Trophoblast cell (in vitro differentiated cells and primary cell): ENCODE measurements around the gene CACNA1B.

Source experiments
- DNase-seq, 2 donors: peaks; one replicate each; pipeline ENCODE4 v3.0.0-alpha.2; 2016
- H2AFZ ChIP-seq: 2 replicates; pipeline ENCODE4 v1.6.1; 2013; ENCODE audit warnings: low read length, moderate library complexity, mild to moderate bottlenecking; ENCODE audit not compliant: insufficient read depth, poor library complexity
- H2AK5ac ChIP-seq: 2 replicates; pipeline ENCODE4 v1.6.1; 2013; ENCODE audit warnings: mild to moderate bottlenecking, low read length
- H2BK120ac ChIP-seq: 2 replicates; pipeline ENCODE4 v1.6.1; 2013; ENCODE audit warnings: low read length, mild to moderate bottlenecking, moderate library complexity; ENCODE audit not compliant: insufficient read depth, poor library complexity
- H2BK12ac ChIP-seq: 2 replicates; pipeline ENCODE4 v1.6.1; 2013; ENCODE audit warnings: mild to moderate bottlenecking, low read length, moderate library complexity
- H2BK5ac ChIP-seq: 2 replicates; pipeline ENCODE4 v1.6.1; 2013; ENCODE audit warnings: low read length, low read depth, moderate library complexity, mild to moderate bottlenecking; ENCODE audit not compliant: poor library complexity
- H3K14ac ChIP-seq: 2 replicates; pipeline ENCODE4 v1.6.1; 2013; ENCODE audit warnings: mild to moderate bottlenecking, low read length
- H3K18ac ChIP-seq: 2 replicates; pipeline ENCODE4 v1.6.1; 2013; ENCODE audit warnings: mild to moderate bottlenecking, low read length
- H3K23ac ChIP-seq: 2 replicates; pipeline ENCODE4 v1.6.1; 2013; ENCODE audit warnings: low read length
- H3K27ac ChIP-seq: 2 replicates; pipeline ENCODE4 v1.5.1; 2013; ENCODE audit warnings: low read depth, mild to moderate bottlenecking, inconsistent platforms, low read length, moderate library complexity
- H3K27me3 ChIP-seq: 2 replicates; pipeline ENCODE4 v1.6.1; 2013; ENCODE audit warnings: inconsistent platforms, mild to moderate bottlenecking, low read length, moderate library complexity; ENCODE audit not compliant: insufficient read depth
- H3K36me3 ChIP-seq, 2 experiments: 1 replicate in 1 of 2; 2 replicates in 1 of 2; pipeline ENCODE4 v1.6.1; 2013; ENCODE audit warnings: low read length in 2 of 2, mild to moderate bottlenecking in 2 of 2, moderate library complexity in 1 of 2; ENCODE audit not compliant: insufficient read depth in 2 of 2, control insufficient read depth in 1 of 2
- H3K4ac ChIP-seq: 2 replicates; pipeline ENCODE4 v1.6.1; 2013; ENCODE audit warnings: low read depth, mild to moderate bottlenecking, low read length, moderate library complexity
- H3K4me1 ChIP-seq, 2 experiments: 1 replicate in 1 of 2; 2 replicates in 1 of 2; pipeline ENCODE4 v1.6.1; 2013; ENCODE audit warnings: low read length in 2 of 2, mild to moderate bottlenecking in 2 of 2, moderate library complexity in 1 of 2; ENCODE audit not compliant: insufficient read depth in 2 of 2, control insufficient read depth in 1 of 2
- H3K4me2 ChIP-seq: 2 replicates; pipeline ENCODE4 v1.6.1; 2013; ENCODE audit warnings: inconsistent platforms, mild to moderate bottlenecking, low read length, moderate library complexity
- H3K4me3 ChIP-seq: 2 replicates; pipeline ENCODE4 v1.5.1; 2013; ENCODE audit warnings: mild to moderate bottlenecking, low read depth, low read length, inconsistent platforms
- H3K79me1 ChIP-seq: one replicate; pipeline ENCODE4 v1.6.1; 2013; ENCODE audit warnings: low read length
- H3K79me2 ChIP-seq: 2 replicates; pipeline ENCODE4 v1.6.1; 2013; ENCODE audit warnings: low read length, mild to moderate bottlenecking; ENCODE audit not compliant: control insufficient read depth, insufficient read depth, poor library complexity
- H3K9ac ChIP-seq: 2 replicates; pipeline ENCODE4 v1.6.1; 2013; ENCODE audit warnings: mild to moderate bottlenecking, low read length
- H3K9me3 ChIP-seq: 2 replicates; pipeline ENCODE4 v1.6.1; 2013; ENCODE audit warnings: low read depth, mild to moderate bottlenecking, control low read depth, inconsistent platforms, low read length; ENCODE audit not compliant: insufficient read depth
- H4K12ac ChIP-seq: 2 replicates; pipeline ENCODE4 v1.6.1; 2013; ENCODE audit warnings: low read depth, mild to moderate bottlenecking, low read length, moderate library complexity
- H4K8ac ChIP-seq: 2 replicates; pipeline ENCODE4 v1.6.1; 2013; ENCODE audit warnings: low read depth, mild to moderate bottlenecking, low read length, moderate library complexity
- H4K91ac ChIP-seq: one replicate; pipeline ENCODE4 v1.6.1; 2013; ENCODE audit warnings: low read depth, mild to moderate bottlenecking, low read length, moderate library complexity
- WGBS: extraction: QIAGEN DNeasy Blood & Tissue Kit; methylation state at CpG from one replicate; pipeline ENCODE4 v1.1.7; 2013; ENCODE audit warnings: missing lambda C conversion rate; ENCODE audit not compliant: insufficient read length, insufficient coverage; ENCODE audit errors: extremely low coverage; 5-methylcytosine and 5-hydroxymethylcytosine counted together

CACNA1B gene

DNA sequence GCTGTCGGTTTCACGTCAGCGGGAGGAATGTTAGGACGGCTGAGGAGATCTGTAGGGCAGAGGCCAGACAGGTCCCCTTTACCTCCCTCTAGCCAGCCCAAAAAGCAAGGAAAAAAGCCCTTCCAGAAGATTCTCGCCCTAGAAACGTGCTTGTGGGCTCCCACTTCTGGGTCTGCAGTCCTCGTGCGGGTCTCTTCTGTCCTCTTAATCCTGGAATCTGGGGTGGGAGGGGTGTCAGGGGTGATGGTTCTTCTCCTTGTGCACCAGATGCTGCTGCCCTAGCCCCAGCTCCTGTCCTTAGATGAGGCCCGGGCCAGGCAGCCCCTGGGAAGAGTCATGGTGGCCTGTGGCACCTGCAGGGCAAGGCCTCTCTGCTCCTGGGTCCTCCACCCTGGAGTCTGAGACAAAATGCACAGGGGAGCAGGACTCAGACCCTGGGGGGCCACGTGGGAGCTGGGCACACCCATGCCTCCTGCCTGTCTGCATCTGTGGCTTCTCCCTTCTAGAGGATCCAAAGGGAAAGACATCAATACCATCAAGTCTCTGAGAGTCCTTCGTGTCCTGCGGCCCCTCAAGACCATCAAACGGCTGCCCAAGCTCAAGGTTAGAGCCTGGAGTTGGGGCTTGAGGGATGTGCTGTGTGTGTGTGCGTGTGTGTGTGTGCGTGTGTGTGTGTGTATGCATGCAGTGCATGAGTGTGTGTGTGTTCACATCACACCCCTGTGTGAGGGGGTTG lies 174.2 kb downstream of the CACNA1B start:
- H3K18ac ChIP-seq = no peak overlapping the region
- no peak overlapping the region for H2AK5ac ChIP-seq
- no peak overlapping the region for H4K8ac ChIP-seq
- no peak overlapping the region for H2BK12ac ChIP-seq
- no peak overlapping the region for H3K14ac ChIP-seq
- DNase-seq = no peak
- H2BK120ac ChIP-seq = no peak overlapping the region
- no peak overlapping the region for H3K23ac ChIP-seq
- H3K4me2 ChIP-seq = no peak overlapping the region
- no peak overlapping the region for H3K4ac ChIP-seq
- no peak overlapping the region for H4K91ac ChIP-seq
- WGBS = no CpG with 5 or more reads among the region's 15 CpGs
- H2AFZ ChIP-seq = no peak overlapping the region
- H3K27me3 ChIP-seq = no peaks in the 10 kb centered on the region
- H3K27ac ChIP-seq = no peak overlapping the region
- H3K4me1 ChIP-seq = peaks cover 0 to 3% of the 10 kb centered on the region in 2 experiments
- no peak overlapping the region for H2BK5ac ChIP-seq
- H3K4me3 ChIP-seq = no peak overlapping the region
- no peaks in the 10 kb centered on the region for H3K79me1 ChIP-seq
- H3K79me2 ChIP-seq = no peaks in the 10 kb centered on the region
- H3K9ac ChIP-seq = no peak overlapping the region
- H3K36me3 ChIP-seq = no peaks in the 10 kb centered on the region
- peaks cover 42% of the 10 kb centered on the region for H3K9me3 ChIP-seq
- H4K12ac ChIP-seq = no peak overlapping the region

GRCh38 chr9:138052322-138052615 lies 174.7 kb downstream of the CACNA1B start:
- no peaks in the 10 kb centered on the region for H3K79me2 ChIP-seq
- no peak overlapping the region for H3K18ac ChIP-seq
- H3K9me3 ChIP-seq = peaks cover 38% of the 10 kb centered on the region

GRCh38 chr9:138052635-138053320 lies 175.2 kb downstream of the CACNA1B start:
- H2BK120ac ChIP-seq = no peak overlapping the region
- H3K36me3 ChIP-seq = no peaks in the 10 kb centered on the region
- WGBS = no CpG with 5 or more reads among the region's 12 CpGs
- no peaks in the 10 kb centered on the region for H3K27me3 ChIP-seq
- no peak overlapping the region for H2AFZ ChIP-seq
- no peak for DNase-seq
- no peak overlapping the region for H3K4me2 ChIP-seq
- H3K79me1 ChIP-seq = no peaks in the 10 kb centered on the region
- H3K9me3 ChIP-seq = peaks cover 37% of the 10 kb centered on the region
- H3K4me3 ChIP-seq = peak overlapping the region; percentile 59
- H4K91ac ChIP-seq = no peak overlapping the region
- no peak overlapping the region for H4K8ac ChIP-seq
- H3K4ac ChIP-seq = no peak overlapping the region
- H3K23ac ChIP-seq = no peak overlapping the region
- H3K4me1 ChIP-seq = peaks cover 0 to 3% of the 10 kb centered on the region in 2 experiments
- H3K27ac ChIP-seq = no peak overlapping the region
- H3K14ac ChIP-seq = no peak overlapping the region
- H4K12ac ChIP-seq = no peak overlapping the region
- no peak overlapping the region for H3K18ac ChIP-seq
- no peak overlapping the region for H2BK5ac ChIP-seq
- no peak overlapping the region for H2BK12ac ChIP-seq
- no peaks in the 10 kb centered on the region for H3K79me2 ChIP-seq
- H3K9ac ChIP-seq = no peak overlapping the region
- H2AK5ac ChIP-seq = no peak overlapping the region

More at GRCh38 chr9:138052322-138052615, 174.7 kb downstream of the CACNA1B start:
- Histone ChIP-seq H4K8ac (no peak overlapping the region), H2BK5ac (no peak overlapping the region), H3K36me3 (no peaks in the 10 kb centered on the region), H4K91ac (no peak overlapping the region), H2AK5ac (no peak overlapping the region), H2AFZ (no peak overlapping the region), H3K4me1 (peaks cover 0 to 3% of the 10 kb centered on the region in 2 experiments), H4K12ac (no peak overlapping the region), H3K27ac (no peak overlapping the region), H3K23ac (no peak overlapping the region), H3K9ac (no peak overlapping the region), H2BK120ac (no peak overlapping the region), H3K4me2 (no peak overlapping the region), H3K4me3 (no peak overlapping the region), H2BK12ac (no peak overlapping the region), H3K14ac (no peak overlapping the region), H3K79me1 (no peaks in the 10 kb centered on the region), H3K4ac (no peak overlapping the region), H3K27me3 (no peaks in the 10 kb centered on the region)
- WGBS = no CpG with 5 or more reads among the region's 4 CpGs
- no peak for DNase-seq

DNA sequence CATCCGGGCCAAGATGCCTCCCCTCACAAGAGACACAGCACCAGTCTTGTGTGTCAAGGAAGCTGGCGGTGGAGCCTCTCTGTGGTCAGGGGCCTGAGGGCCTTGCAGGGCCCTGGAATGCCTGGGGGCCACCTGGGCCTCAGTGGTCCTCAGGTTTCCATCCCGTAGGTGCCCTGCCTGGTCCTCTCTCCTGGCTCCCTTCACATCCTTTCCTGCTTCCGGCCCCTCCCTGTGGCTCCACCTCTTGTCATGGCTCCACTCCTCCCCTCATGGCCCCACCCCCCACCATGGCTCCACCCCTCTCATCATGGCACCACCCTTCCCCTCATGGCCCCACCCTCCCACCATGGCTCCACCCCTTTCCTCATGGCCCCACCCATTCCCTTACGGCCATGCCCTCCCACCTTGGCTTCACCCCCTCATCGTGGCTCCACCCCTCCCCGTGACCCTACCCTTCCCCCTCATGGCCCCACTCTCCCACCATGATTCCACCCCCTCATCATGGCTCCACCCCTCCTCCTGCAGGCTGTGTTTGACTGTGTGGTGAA lies 175.8 kb downstream of the CACNA1B start:
- WGBS = no CpG with 5 or more reads among the region's 7 CpGs
- Histone ChIP-seq H3K4ac (no peak overlapping the region), H4K8ac (no peak overlapping the region), H2BK5ac (no peak overlapping the region), H3K9ac (no peak overlapping the region), H3K4me1 (peaks cover 0 to 3% of the 10 kb centered on the region in 2 experiments), H4K91ac (no peak overlapping the region), H3K14ac (no peak overlapping the region), H2BK12ac (no peak overlapping the region), H3K4me2 (no peak overlapping the region), H4K12ac (no peak overlapping the region), H2AFZ (no peak overlapping the region), H3K4me3 (peak overlapping the region; percentile 59), H3K79me2 (no peaks in the 10 kb centered on the region), H3K36me3 (no peaks in the 10 kb centered on the region), H2AK5ac (no peak overlapping the region), H3K79me1 (no peaks in the 10 kb centered on the region), H3K23ac (no peak overlapping the region), H3K27ac (no peak overlapping the region), H3K18ac (no peak overlapping the region), H3K27me3 (no peaks in the 10 kb centered on the region), H3K9me3 (peaks cover 35% of the 10 kb centered on the region), H2BK120ac (no peak overlapping the region)
- DNase-seq = no peak
